NCI-H69 (cell line): ENCODE measurements around the gene EEFSEC.

Experiments used
- DNase-seq: peaks from one replicate; lab custom pipeline; 2025; lab: John Stamatoyannopoulos, UW

The EEFSEC gene

DNA sequence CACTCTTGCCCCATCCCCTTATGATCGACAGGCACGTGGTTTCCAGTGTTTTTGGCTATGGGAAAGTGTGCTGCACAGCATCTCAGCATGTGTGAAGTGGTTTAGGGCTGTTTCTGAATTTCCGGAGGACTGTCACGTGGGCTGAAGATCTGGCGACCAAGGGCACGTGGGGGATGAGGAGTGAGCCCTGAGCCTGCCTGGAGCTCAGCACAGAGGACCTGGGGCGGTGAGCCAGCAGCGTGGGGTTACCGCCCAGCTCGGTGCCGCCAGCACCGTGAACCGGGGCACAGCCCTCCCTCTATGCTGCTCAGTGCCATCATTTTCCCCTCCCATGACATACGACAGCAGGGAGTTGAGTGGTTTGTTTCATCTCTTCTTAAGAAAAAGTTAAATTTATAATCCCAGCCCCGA is 163.2 kb downstream of the EEFSEC start:
- no peak for DNase-seq

DNA sequence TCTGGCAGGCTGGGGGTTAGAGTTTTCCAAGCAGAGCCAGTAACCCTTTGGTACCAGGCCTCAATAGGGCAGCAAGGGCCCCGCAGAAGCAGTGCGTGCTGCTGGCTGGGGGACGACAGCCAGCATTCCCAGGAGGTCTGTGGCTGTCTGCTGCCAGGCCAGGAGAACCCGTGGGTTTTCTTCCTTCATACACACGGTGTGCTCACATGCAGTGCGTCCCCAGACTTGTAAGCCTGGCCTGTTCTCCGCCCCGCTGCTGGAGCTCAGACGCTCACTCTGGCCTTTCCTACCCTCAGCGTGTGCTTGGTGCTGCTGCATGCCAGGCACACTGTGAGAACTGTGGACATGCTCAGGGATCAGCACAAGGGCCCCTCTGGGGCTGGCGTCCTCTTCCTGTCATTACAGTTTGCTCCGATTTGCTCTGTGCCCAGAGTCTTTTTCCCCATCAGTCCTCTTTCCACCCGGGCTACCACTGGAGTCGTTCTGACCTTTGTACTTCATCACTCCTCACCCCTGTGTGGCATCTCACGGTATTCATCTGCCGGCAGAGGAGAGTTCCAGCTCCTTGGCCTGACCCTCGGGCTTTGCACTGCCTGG is 163.9 kb downstream of the EEFSEC start:
- DNase-seq: no peak

DNA sequence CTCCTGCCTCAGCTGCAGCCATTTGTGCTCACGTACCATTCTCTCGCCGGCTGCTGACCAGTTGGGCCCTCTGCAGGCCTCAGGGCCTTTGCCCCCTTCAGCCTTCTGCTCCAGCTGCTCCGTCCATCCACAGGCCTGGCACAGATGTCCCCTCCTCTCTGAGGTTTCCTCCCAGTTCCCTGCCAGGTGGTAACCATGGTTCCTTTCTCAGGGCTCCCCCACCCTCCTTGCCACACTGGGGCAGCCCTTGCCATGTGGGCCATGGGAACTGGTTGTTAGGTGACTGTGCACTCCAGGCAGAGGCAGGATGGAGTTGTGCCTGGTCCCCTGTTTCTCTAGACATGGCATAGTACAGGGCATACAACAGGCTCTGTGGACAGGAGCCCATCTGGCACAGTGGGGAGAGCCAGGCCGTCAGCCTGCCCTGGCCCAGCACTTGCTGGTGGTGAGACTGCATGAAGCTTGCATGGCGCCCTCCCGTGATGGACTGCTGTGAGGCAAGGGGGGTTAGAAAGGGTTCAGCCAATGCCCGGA is 164.5 kb downstream of the EEFSEC start:
- peak; percentile 38 for DNase-seq

DNA sequence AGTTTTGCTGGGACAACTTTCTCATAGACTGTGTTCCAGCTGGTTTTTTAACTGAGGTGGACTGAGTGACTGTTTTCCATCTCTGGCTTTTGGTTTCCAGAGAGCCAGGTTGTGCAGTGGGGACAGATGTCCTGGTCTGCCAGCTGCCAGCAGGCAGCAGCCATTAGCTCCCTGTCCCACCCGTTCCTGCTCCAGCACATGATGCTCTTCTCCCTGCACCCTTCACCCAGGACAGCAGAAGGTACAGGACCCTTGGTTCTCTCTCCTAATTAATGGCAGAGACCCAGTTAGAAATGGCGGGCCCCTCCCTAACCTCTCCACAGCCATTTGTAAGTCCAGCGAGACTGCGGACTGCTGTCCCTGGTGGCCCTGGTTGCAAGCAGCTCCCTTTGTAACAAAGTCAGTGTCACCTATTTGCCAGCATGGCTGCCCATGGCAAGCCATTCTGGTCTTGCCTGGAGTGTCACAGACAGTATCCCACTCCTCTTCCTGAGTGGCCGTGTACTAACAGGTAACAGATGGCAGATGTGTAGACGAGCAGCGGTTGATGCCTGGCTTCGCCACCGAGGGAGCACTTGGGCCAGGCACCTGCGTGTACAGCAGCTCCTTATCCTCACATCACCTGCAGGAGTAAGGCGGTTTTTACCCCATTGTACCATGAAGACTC is 165.1 kb downstream of the EEFSEC start:
- DNase-seq: peak; percentile 34

DNA sequence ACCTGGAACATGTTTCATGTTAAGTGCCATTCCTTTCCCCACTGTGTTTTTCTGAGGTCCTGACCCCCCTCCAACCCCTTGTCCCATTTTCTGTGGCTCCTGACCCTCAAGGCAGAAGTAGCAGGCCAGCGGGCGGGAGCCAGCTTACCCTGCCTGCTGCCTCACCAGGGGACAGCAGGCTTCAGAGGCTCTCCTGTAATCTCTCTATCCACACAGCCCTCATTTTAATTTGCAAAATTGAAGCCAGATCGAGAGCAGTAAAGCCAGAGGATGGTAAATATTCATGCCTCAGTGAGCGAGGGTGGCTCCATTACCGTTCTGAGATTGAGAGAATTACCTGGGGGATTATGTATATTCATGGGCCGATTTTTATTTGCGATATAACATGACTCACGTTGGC is 165.8 kb downstream of the EEFSEC start:
- DNase-seq: peak; percentile 6

DNA sequence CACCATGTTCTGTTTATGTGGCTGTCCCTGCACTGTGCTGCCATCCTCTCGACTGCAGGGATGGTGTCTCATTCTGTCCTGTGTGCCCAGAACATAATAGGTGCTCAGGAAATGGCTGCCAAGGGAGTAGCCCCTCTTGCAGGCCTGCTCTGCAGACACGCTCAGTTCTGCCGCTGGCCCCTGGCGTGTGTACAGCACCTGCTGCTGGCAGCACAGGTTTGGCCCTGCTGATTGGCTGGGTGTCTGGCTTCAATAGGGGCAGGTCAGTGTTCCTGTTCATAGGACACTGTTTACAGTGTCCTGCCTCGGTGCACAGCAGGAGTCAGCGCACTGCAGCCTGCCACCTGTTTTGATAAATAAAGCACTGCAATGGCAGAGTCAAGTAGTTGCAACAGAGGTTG is 166.5 kb downstream of the EEFSEC start:
- peak; percentile 80 for DNase-seq

DNA sequence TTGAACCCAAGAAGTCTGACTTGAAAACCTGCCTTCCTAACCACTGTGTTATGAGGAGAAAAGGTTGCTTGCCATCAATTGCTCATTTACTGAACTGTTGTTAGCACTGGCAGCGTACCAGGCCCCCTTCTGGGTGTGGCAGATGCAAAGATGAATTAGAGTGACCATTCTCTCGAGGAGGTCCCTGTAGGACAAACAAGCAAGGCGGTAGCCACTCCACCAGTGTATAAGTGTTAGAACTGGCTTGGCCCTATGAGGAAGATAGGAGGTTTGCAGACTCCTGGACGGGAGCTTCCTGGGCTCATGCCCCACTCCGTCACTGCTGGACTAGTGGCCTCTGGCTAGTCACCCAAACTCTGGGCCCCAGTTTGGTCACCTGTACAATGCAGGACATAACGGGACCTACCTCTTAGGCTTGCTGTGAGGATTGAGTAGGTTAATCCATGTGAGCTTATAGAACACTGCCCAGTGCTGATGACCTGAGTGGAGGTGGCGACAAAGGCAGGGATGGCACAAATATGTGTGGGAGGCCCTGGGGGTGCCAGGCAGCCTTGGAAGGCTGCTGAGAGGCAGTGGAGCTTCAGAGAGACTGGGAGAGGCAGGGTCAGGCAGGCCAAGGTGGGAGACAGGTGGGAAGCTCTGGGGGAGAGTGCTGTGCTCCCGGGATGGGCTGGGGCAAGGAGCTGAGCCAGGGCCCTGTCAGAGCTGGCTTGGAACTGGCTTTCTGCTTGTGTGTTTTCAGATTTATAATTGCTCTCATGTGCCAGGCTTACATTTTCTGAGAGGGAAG is 167.5 kb downstream of the EEFSEC start:
- DNase-seq: peak; percentile 71

DNA sequence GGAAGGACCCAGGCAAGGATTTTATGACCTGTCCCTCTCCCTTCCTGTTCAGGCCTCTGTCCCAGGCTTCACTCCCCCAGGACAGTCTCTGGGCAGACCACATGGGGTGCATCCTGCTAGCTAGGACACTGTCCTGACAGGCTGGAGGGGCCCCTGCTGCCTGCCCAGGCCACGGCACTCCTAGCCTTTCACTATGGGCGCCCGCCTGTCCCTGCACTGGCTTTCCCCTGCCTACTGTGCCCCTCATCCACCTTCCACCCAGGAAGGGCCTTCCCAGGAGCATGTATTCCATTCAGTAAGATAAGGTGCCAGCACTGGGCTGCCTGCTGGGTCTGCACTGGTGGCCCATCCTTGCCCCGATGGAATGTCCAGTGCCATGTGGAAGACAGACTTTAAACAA is 168.1 kb downstream of the EEFSEC start:
- DNase-seq: no peak

DNA sequence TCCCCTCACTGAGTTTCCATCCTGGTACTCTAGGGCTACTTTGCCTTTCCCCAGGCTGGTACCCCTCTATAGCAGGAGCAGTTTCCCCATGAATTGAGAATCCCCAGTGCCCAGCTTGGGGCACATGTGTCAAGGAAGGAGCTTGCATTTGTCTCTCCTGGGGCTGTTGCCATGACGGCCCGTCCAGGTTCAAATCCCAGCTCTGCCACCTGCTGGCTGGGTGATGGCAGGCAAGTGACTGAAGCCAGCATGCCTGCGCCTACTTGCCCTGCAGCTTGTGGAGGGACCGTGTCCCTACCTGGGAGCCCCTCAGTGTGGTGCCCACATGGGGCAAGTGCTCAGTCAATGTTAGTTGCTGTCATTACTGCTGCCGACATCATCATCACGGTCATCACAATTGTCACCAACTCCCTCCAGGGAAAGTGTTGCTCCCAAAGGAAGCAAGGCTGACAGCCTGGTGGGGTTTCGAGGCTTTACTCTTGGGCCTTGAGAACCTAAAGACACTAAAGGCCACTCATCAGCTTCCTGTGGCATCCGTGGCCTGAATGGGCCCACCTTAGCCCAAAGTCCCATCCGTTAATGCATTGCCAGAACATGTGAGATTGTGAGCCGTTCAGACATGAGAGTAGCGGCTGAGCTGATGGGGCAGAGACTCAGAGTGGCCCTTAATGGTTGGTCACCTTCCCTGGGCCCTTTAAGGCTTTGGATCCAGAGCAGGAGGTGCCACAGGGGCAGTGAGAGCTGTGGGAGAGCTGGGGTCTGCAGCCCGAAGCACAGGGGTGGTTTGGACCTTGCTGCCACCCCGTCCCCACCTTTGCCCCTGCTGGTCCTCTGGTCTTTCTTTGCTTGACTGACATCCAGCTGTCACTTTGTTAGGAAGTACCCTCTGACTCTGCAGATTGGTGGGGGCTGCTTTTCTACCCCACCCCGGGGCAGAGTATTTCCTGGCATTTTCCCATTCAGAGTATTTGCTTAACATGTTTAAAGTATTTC is 169.0 kb downstream of the EEFSEC start:
- DNase-seq: peak; percentile 61

DNA sequence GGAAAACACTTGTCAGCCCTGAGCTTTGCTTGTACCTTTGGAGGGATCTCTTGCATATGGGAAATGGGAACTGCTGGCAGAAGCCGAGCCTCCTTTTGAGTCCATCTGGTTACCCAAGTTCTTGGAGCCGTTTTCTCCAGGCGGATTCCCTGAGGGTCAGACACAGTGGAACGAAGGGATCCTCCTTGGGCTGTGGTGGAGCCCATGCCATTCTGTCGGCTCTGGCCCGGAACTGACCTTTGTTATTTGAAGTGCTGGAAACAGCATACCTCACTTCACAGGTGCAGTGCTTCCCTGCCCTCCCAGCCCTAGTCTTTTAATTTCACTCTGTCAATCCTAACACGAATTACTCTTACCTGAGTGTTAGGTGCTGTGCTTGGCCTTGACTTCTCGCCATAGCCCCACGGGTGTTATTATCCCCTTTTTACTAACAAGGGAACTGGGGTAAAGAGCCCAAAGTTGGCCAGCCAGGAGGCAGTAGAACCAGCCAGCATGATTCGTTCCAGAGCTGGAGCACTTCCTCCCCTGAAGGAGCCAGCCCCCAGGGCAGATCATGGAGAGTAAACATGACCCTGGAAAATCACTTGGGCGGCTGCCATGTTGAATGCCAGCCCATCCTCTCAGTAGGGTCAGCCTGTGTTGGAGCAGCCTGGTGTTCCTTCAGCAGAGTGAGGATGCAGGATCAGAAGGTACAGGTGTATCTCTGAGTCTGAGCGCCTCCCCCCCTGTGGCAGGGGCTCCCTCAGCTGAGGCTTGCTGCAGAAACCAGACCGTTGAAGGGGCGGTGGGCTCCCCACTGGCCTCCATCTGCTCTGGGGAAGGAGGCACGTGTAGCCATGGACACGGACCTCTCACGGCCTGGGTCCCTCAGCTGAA is 170.2 kb downstream of the EEFSEC start:
- DNase-seq: peak; percentile 90

DNA sequence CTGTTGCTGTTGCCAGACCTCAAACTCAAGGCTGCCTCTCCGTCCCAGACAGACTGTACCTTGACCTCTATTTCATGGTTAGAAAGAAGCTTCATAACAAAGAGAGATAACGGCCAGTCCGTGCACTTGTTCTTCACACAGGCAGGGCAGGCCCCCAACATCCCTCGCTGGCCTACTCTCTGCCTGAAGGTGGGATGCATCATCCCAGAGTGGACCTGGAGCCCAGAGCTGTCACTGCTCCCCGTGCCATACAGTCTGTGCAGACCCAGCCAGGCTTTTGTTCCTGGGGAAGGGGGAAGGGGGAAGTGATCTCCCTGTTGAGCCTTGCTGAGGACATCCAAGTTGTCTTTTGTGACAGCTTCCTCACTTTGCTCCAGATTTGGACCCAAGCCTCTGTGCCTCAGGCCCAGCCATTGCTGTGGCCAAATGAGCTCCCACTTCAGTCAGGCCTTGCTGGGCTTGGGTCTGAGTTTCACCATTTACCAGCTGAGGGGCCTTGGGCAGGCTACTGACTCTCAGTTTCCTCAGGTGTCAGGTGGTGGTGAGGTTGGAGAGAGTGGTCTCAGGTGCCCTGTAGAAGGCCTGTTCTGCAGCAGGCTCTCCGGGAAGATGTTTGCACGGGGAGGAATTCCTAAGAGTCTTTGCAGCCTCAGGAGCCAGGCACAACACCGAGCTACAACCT is 171.8 kb downstream of the EEFSEC start:
- no peak for DNase-seq

DNA sequence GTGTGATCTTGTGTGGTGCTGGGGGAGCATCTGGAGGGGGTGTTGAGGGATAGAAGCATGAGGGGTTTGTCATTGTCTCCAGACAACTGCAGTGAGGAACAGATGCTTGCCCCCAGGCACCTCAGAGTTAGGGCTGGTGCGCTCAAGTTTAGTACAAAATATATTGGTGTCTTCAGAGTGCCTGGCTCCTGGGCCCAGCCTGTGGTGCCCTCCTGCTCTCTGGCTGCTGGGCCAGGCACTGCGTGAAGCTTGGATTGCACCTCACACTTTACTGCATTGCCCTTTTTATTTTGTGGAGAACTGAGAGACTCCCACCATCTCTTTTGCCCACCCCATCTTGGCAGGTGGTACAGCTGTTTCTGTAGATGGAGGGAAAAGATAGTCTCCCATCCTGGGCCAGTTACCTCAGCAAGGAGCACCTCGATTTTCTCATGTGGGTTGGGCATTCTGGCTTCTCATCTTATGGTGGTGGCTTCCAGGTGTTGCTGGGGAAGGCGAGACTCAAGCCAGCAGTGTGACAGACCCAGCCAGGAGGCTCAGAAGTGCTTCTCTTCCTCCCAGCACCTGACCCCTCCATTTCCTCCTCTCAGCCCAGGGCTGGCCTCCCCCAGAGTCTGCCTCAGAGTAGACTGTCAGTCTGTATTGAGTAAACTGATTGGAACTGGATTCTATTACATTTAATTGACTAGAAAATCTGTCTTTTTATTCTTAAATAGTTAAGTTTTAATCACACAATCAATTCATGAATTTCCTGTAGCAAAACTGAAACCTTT is 173.0 kb downstream of the EEFSEC start:
- peak; percentile 40 for DNase-seq

DNA sequence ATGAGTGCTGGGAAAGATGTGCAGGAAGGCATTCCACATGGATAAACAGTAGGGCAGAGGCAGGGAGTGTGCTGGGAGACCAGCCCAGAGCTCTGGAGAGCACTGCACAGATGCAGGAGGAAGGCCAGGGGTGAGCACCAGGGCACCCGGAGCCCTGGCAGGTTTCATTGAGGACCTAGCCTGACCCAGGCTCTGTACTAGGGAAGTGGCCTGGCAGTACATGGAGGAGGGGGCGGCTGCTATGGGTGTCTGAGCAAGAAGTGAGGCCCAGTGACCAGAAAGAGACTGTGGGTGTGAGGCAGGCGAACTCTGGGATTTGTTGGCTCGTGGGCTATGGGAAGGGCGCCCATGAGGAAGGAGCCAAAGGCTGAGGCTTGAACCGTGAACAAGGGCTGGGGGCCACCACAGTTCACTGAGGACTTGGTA is 174.3 kb downstream of the EEFSEC start:
- DNase-seq: no peak

DNA sequence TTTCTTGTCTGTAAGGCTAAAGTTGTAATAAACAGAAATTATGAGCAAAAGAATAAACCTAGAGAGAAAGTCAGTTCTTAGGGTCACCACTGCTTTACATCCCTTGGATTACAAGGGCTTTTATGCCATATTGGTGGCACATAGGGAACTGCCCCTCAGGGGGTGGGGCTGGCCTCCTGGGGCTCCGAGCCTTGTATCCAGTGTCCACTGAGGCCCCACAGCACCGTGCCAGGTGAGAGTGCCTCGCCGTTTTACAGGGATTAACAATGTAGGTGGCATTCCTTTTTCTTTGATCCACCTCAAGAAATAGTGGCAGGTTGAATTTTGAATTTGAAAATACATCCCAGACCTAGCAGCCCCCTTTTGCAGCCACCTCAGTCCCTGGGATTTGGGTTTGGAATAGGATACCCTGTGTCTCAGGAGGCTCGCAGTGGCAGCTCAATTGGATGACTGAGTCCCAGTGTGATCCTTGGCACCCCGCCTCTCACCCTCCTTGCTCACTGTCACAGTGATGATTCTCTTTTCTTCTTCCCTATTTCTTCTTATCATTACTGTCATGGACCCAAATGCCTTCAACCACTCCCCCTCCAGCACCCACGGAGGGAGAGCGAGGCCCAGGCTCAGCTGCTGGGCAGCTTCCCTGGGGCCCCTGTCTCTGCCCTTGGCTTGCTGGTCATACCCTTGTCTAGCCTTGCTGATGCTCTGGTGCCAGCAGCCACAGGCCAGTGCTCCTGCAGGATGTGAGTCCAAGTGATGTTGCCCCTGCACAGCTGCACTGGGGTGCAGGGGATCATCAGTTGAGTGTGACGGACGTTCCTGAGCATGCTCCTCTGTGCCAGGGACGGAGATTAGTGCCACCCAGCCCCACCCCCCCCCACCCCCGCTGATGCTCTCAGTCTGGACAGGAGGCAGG is 175.5 kb downstream of the EEFSEC start:
- DNase-seq: no peak

DNA sequence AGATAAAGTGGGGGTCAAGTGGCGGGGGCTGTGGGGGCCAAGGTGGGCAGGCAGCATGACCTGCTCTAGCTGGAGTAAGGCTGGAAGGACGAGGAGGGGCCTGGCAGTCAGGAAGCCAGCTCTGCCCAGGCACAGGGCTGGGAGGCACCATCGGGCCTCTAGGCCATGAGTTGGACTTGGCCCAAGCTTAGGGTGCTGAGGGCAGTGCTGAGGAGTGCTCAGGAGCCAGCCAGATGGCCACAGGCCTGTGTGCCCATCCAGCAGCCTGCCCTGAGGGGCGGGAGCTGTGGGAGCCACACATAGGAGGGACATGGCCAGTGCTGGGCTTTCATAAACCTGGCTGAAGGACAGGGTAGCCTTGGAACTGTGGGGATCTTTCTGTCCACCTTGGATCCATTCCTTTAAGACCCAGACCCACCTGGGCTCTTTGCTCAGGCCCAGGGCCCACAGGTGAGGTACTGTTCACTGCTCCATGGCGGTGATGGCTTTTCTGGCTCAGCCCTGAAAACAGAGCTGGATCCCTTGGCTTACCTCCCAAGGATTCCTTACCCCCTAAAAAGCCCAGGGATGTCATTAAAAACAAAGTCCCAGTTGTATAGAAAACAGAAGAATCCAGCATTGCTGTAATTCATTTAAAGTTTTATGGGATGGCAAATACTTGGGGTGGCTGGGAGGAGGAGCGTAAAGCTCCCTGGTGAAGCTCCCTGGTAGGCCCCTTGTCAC is 176.4 kb downstream of the EEFSEC start:
- DNase-seq: peak; percentile 72

DNA sequence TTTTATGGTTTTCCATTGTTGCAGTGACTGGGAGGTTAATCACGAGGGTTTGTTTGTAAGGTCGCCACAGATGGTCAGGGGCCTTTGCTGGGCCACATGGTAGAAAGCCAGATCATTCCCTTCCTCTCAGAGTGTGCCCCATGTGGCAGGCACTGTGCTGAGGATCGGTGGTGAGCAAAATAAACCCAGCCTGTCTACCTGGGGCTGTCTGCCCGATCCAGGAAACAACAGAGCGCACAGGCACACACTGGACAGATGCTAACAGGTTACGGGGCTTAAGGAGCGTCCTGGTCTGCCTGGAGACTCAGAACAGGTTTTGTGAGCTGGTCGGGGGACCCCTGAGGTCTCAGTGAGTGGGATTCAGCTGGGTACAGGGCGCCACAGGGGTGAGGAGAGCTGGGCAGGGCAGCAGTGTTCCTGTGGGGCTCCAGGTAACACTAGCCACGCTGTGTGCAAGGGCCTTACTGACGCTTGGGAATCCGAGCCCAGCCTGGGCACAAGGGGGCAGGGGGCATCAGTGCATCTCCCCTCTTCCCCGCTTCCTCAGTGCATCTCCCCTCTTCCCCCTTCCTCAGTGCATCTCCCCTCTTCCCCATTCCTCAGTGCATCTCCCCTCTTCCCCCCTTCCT is 177.0 kb downstream of the EEFSEC start:
- DNase-seq: peak; percentile 95

DNA sequence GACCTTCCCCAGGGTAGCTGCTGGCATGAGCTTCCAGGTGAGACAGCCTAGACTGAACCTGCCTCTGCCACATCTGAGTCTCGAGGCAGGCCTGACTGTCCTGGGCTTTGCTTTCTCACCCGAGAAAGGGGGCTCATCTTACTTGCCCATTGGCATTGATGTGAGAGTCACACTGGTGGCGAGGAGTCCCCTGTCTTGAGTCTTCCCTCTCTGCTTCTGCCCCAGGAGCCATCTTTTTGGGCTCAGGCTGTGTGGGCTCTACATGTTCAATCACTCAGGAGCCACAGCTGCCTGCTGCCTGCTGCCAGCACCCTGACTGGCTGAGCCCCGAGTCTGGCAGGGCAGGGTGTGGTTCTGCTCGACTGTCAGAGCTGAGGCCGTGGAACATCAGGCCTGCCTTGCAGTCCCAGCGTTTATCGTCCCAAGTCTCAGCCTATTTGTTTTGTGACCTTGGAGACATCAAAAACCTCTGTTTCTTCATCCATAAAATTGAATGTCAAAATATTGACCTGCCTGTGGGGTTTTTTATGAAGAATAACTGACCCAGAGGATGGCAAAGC is 180.9 kb downstream of the EEFSEC start:
- no peak for DNase-seq
